Measurements from ENCODE around the gene TMEM266.

Gene TMEM266

GRCh38 chr15:76024021-76024768, 35.6 kb upstream of the TMEM266 start:
- Histone ChIP-seq H3K36me3 (ENCODE audit: low read length) (no peaks in the 10 kb centered on the region), H3K4me2 (ENCODE audit: low read depth, low read length, poor library complexity, severe bottlenecking) (no peak overlapping the region), H3K27me3 (ENCODE audit: low read length) (no peaks in the 10 kb centered on the region), H3K9me3 (ENCODE audit: insufficient read depth, low read length) (peaks cover 19% of the 10 kb centered on the region; the same call in 1 of the 2 replicates), H4K20me1 (ENCODE audit: low read depth, low read length) (no peaks in the 10 kb centered on the region), H2AFZ (ENCODE audit: low read depth, low read length, severe bottlenecking) (no peak overlapping the region), H3K79me2 (ENCODE audit: insufficient read depth, low read length) (no peaks in the 10 kb centered on the region), H3K9ac (ENCODE audit: low read length) (no peak overlapping the region), H3F3A (ENCODE audit: insufficient read depth) (no peaks in the 10 kb centered on the region), H3K27ac (ENCODE audit: low read depth, low read length) (no peak overlapping the region), H3K9me2 (replicated peaks; ENCODE audit: insufficient read depth, low read length) (no peaks in the 10 kb centered on the region), H3K4me3 (ENCODE audit: insufficient read depth, low read length, poor library complexity, severe bottlenecking) (no peak overlapping the region)
- TF ChIP-seq, protein P1, sequence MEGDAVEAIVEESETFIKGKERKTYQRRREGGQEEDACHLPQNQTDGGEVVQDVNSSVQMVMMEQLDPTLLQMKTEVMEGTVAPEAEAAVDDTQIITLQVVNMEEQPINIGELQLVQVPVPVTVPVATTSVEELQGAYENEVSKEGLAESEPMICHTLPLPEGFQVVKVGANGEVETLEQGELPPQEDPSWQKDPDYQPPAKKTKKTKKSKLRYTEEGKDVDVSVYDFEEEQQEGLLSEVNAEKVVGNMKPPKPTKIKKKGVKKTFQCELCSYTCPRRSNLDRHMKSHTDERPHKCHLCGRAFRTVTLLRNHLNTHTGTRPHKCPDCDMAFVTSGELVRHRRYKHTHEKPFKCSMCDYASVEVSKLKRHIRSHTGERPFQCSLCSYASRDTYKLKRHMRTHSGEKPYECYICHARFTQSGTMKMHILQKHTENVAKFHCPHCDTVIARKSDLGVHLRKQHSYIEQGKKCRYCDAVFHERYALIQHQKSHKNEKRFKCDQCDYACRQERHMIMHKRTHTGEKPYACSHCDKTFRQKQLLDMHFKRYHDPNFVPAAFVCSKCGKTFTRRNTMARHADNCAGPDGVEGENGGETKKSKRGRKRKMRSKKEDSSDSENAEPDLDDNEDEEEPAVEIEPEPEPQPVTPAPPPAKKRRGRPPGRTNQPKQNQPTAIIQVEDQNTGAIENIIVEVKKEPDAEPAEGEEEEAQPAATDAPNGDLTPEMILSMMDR (IDR thresholded peaks at IDR 0.05; ENCODE audit: insufficient read depth, low read length, poor library complexity, severe bottlenecking): no peak
- TF ChIP-seq EZH2phosphoT487 (conservative IDR thresholded peaks at IDR 0.05; ENCODE audit: low read length): no peak

DNA sequence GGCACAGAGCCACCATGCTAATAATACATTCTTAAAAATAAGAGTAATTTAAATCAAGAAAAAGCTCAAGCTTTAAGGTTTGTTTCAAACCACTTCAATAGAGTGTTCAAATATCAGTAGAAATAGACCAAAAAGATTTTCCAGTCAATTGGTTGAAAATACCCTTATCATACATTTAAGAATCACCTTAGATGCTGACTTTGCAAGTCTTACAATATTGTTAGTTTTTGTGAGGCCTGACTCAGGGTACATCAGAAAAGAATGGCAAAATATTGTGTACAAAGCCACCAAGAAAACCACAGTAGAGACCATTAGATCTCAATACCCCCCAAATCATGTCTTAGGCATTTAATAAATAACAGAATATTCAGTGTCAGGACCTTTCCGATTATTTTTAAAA, 27.7 kb upstream of the TMEM266 start:
- Histone ChIP-seq H3K36me3 (ENCODE audit: low read length) (no peaks in the 10 kb centered on the region), H3K9me2 (replicated peaks; ENCODE audit: insufficient read depth, low read length) (no peaks in the 10 kb centered on the region), H3K4me2 (ENCODE audit: low read depth, low read length, poor library complexity, severe bottlenecking) (no peak overlapping the region), H3K9ac (ENCODE audit: low read length) (no peak overlapping the region), H3K4me3 (ENCODE audit: insufficient read depth, low read length, poor library complexity, severe bottlenecking) (no peak overlapping the region), H2AFZ (ENCODE audit: low read depth, low read length, severe bottlenecking) (no peak overlapping the region), H4K20me1 (ENCODE audit: low read depth, low read length) (no peaks in the 10 kb centered on the region), H3K27me3 (ENCODE audit: low read length) (no peaks in the 10 kb centered on the region), H3F3A (ENCODE audit: insufficient read depth) (no peaks in the 10 kb centered on the region), H3K79me2 (ENCODE audit: insufficient read depth, low read length) (no peaks in the 10 kb centered on the region), H3K9me3 (ENCODE audit: insufficient read depth, low read length) (no peaks in the 10 kb centered on the region), H3K27ac (ENCODE audit: low read depth, low read length) (no peak overlapping the region)
- TF ChIP-seq EZH2phosphoT487 (conservative IDR thresholded peaks at IDR 0.05; ENCODE audit: low read length): no peak
- TF ChIP-seq, protein P1 (IDR thresholded peaks at IDR 0.05; ENCODE audit: insufficient read depth, low read length, poor library complexity, severe bottlenecking): no peak

DNA sequence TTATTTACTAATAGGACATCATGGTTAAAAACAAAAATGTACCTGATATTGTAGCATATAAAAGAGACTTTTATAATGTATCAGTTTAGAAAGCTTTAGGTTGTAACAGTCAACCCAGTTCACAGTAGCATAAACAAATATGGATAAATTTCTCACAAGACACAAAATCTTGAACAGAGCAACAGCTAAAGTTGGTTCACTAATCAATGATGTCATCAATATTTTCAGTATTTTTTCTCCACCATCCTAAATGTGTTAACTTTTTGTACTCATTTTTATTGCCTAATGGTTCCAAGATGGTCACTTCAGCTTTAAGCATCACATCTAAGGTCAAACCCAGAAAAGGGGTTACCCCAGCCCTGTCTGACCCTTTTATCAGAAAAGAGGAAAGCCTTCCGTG, 26.3 kb upstream of the TMEM266 start:
- no peaks in the 10 kb centered on the region for H3K9me3 ChIP-seq (ENCODE audit: insufficient read depth, low read length)
- H3K27me3 ChIP-seq (ENCODE audit: low read length): no peaks in the 10 kb centered on the region
- no peaks in the 10 kb centered on the region for H3K79me2 ChIP-seq (ENCODE audit: insufficient read depth, low read length)
- H3K36me3 ChIP-seq (ENCODE audit: low read length): no peaks in the 10 kb centered on the region
- H3K4me3 ChIP-seq (ENCODE audit: insufficient read depth, low read length, poor library complexity, severe bottlenecking): no peak overlapping the region
- H3F3A ChIP-seq (ENCODE audit: insufficient read depth): no peaks in the 10 kb centered on the region
- H4K20me1 ChIP-seq (ENCODE audit: low read depth, low read length): no peaks in the 10 kb centered on the region
- TF ChIP-seq, protein P1 (IDR thresholded peaks at IDR 0.05; ENCODE audit: insufficient read depth, low read length, poor library complexity, severe bottlenecking): no peak
- TF ChIP-seq EZH2phosphoT487 (conservative IDR thresholded peaks at IDR 0.05; ENCODE audit: low read length): no peak
- H2AFZ ChIP-seq (ENCODE audit: low read depth, low read length, severe bottlenecking): no peak overlapping the region
- no peak overlapping the region for H3K4me2 ChIP-seq (ENCODE audit: low read depth, low read length, poor library complexity, severe bottlenecking)
- no peaks in the 10 kb centered on the region for H3K9me2 ChIP-seq (replicated peaks; ENCODE audit: insufficient read depth, low read length)
- no peak overlapping the region for H3K27ac ChIP-seq (ENCODE audit: low read depth, low read length)
- H3K9ac ChIP-seq (ENCODE audit: low read length): no peak overlapping the region
